ENCODE measurements around the gene ANGPTL7.
A peak's percentile ranks its signal among the peaks of the same experiment; 100 is the strongest.
"Not testable (repeated sequence)": the region's sequence is repeated elsewhere in the genome, so short reads cannot be mapped to it uniquely, and the experiment has no call there.

ANGPTL7 gene

GRCh38 chr1:11169202-11169601 lies 20.0 kb upstream of the ANGPTL7 start:
- DNase-seq (ENCODE audit: low spot score): no peak

GRCh38 chr1:11170102-11170501 lies 19.1 kb upstream of the ANGPTL7 start:
- DNase-seq (ENCODE audit: low spot score): no peak

GRCh38 chr1:11174261-11174942 lies 14.8 kb upstream of the ANGPTL7 start:
- no peak for DNase-seq (ENCODE audit: low spot score)

- DNase-seq (ENCODE audit: low spot score): no peak
Measured at GRCh38 chr1:11175461-11175860, 13.7 kb upstream of the ANGPTL7 start.

- no peak for DNase-seq (ENCODE audit: low spot score)
Measured at GRCh38 chr1:11176081-11176706, 13.0 kb upstream of the ANGPTL7 start.

GRCh38 chr1:11178021-11179015 lies 10.8 kb upstream of the ANGPTL7 start:
- DNase-seq (ENCODE audit: low spot score): no peak

GRCh38 chr1:11179125-11179524 lies 10.0 kb upstream of the ANGPTL7 start:
- DNase-seq (ENCODE audit: low spot score): no peak

GRCh38 chr1:11179749-11180148 lies 9.4 kb upstream of the ANGPTL7 start:
- not testable (repeated sequence) for DNase-seq (ENCODE audit: low spot score)

- no peak for DNase-seq (ENCODE audit: low spot score)
Measured at GRCh38 chr1:11180342-11180744, 8.8 kb upstream of the ANGPTL7 start.

- no peak for DNase-seq (ENCODE audit: low spot score)
Measured at GRCh38 chr1:11182884-11183283, 6.3 kb upstream of the ANGPTL7 start.

GRCh38 chr1:11184973-11185372 lies 4.2 kb upstream of the ANGPTL7 start:
- no peak for DNase-seq (ENCODE audit: low spot score)

- no peak for DNase-seq (ENCODE audit: low spot score)
Measured at GRCh38 chr1:11187000-11187399, 2.2 kb upstream of the ANGPTL7 start.

GRCh38 chr1:11187494-11187893 lies 1.7 kb upstream of the ANGPTL7 start:
- no peak for DNase-seq (ENCODE audit: low spot score)

GRCh38 chr1:11187931-11188330 lies 1.2 kb upstream of the ANGPTL7 start:
- peak; percentile 69 for DNase-seq (ENCODE audit: low spot score)

GRCh38 chr1:11188381-11188780 lies 774 bp upstream of the ANGPTL7 start:
- no peak for DNase-seq (ENCODE audit: low spot score)

GRCh38 chr1:11193376-11193775 lies 4.2 kb downstream of the ANGPTL7 start:
- no peak for DNase-seq (ENCODE audit: low spot score)

- peak; percentile 63 for DNase-seq (ENCODE audit: low spot score)
Measured at GRCh38 chr1:11194407-11195176, 5.4 kb downstream of the ANGPTL7 start.

GRCh38 chr1:11196945-11197344 lies 7.8 kb downstream of the ANGPTL7 start:
- no peak for DNase-seq (ENCODE audit: low spot score)

- no peak for DNase-seq (ENCODE audit: low spot score)
Measured at GRCh38 chr1:11197359-11197758, 8.2 kb downstream of the ANGPTL7 start.

GRCh38 chr1:11198257-11198656 lies 9.1 kb downstream of the ANGPTL7 start:
- DNase-seq (ENCODE audit: low spot score): no peak

GRCh38 chr1:11198851-11199594 lies 9.9 kb downstream of the ANGPTL7 start:
- DNase-seq (ENCODE audit: low spot score): peak; percentile 68
